AG04450 (cell line): ENCODE results near the gene SEPSECS. TPM values are rescaled to one million over a fixed set of nuclear protein-coding genes. Genes with fewer than 3 reads are reported as not detected.

Source experiments
- CTCF ChIA-PET: fragments of 300-600, 350-600 bp; formaldehyde crosslinking; extraction: SDS; loops from one replicate; lab custom pipeline; 2022; ENCODE audit warnings: antibody characterized with exemption, inconsistent platforms; lab: Charles Lee
- POLR2A ChIA-PET: fragments of 350-600 bp; formaldehyde crosslinking; extraction: SDS; loops from one replicate; lab custom pipeline; 2021; ENCODE audit warnings: antibody characterized with exemption, inconsistent platforms; lab: Yijun Ruan, JAX
- DNase-seq: peaks from one replicate; pipeline ENCODE4 v3.0.0-alpha.2; 2011; ENCODE audit warnings: low read depth, low spot score
- H3K27ac ChIP-seq: one replicate; pipeline ENCODE4 v1.5.1; 2012; ENCODE audit warnings: low read depth, low read length, control low read depth
- H3K27me3 ChIP-seq: one replicate; pipeline ENCODE4 v1.6.0; 2012; ENCODE audit warnings: low read length; ENCODE audit not compliant: control insufficient read depth, insufficient read depth
- H3K4me3 ChIP-seq: 2 replicates; pipeline ENCODE4 v1.5.1; 2011; ENCODE audit warnings: mild to moderate bottlenecking, low read depth, low read length, control low read depth
- H3K9me3 ChIP-seq: 2 replicates; pipeline ENCODE4 v1.5.1; 2012; ENCODE audit warnings: low read length; ENCODE audit not compliant: control insufficient read depth, insufficient read depth
- polyA plus RNA-seq: library from polyadenylated mRNA; depleted of rRNA; stranded (reverse); fragments of >200 nt; gene quantifications from 2 replicates; pipeline ENCODE4 v1.2.3, GENCODE V29; 2011
- TF ChIP-seq, protein P1 (sequence below): IDR thresholded peaks from 2 replicates; pipeline ENCODE4 v1.5.1; 2011; ENCODE audit warnings: low read depth, low read length, control low read depth, inconsistent platforms

The SEPSECS gene
- polyA plus RNA-seq, 1 experiment: 6.2 TPM

DNA sequence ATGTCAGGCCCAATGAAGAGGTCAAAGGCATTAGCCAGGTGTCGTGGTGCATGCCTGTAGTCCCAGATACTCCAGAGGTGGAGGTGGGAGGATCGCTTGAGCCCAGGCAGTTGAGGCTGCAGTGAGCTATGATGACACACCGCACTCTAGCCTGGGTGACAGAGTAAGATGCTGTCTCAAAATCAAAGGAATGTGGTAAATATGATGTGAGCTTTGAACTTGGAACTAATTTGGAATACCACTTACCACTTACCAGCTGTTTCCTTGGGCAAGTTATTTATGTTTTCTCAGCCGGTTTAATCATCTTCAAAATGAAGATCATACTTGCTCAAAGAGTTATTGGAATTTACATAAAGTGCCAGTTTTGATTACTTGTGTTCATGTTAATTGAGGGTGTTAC lies 23.8 kb upstream of the SEPSECS start:
- no peaks in the 10 kb centered on the region for H3K27me3 ChIP-seq
- H3K4me3 ChIP-seq: no peak overlapping the region
- CTCF ChIA-PET: interaction anchor here (1.4 kb wide), 1 partner anchor 183 kb away, joined by 3 read pairs; no protein-coding TSS in a partner anchor
- POLR2A ChIA-PET: no interaction called here
- TF ChIP-seq, protein P1, sequence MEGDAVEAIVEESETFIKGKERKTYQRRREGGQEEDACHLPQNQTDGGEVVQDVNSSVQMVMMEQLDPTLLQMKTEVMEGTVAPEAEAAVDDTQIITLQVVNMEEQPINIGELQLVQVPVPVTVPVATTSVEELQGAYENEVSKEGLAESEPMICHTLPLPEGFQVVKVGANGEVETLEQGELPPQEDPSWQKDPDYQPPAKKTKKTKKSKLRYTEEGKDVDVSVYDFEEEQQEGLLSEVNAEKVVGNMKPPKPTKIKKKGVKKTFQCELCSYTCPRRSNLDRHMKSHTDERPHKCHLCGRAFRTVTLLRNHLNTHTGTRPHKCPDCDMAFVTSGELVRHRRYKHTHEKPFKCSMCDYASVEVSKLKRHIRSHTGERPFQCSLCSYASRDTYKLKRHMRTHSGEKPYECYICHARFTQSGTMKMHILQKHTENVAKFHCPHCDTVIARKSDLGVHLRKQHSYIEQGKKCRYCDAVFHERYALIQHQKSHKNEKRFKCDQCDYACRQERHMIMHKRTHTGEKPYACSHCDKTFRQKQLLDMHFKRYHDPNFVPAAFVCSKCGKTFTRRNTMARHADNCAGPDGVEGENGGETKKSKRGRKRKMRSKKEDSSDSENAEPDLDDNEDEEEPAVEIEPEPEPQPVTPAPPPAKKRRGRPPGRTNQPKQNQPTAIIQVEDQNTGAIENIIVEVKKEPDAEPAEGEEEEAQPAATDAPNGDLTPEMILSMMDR: no peak
- H3K9me3 ChIP-seq: no peaks in the 10 kb centered on the region
- H3K27ac ChIP-seq: no peak overlapping the region
- DNase-seq: no peak

DNA sequence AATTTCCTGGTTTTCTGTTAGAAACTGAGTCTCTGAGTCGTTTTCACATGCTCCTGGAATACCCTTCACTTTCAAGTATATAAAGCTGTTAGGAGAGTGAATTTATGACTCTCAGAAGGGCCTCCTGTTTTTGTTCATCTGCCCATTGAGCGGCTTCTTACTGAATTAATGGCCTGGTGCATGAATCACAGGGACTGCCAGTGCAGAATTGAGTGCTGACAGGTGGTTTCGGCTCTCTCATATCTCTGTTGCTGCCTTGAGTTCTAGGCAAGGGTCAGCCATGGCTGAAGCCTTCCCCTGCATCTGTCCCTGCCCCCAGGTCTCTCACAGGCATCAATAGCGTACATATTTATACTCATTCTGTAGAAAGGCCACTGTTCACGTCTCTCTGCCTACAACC lies 22.7 kb upstream of the SEPSECS start:
- ChIA-PET CTCF (interaction anchor here (0.6 kb wide), 2 partner anchors 53 to 182 kb away, joined by 3 to 5 read pairs; no protein-coding TSS in a partner anchor), POLR2A (no interaction called here)
- TF ChIP-seq, protein P1: no peak
- no peak overlapping the region for H3K4me3 ChIP-seq
- H3K9me3 ChIP-seq: no peaks in the 10 kb centered on the region
- H3K27me3 ChIP-seq: no peaks in the 10 kb centered on the region
- no peak overlapping the region for H3K27ac ChIP-seq
- no peak for DNase-seq

DNA sequence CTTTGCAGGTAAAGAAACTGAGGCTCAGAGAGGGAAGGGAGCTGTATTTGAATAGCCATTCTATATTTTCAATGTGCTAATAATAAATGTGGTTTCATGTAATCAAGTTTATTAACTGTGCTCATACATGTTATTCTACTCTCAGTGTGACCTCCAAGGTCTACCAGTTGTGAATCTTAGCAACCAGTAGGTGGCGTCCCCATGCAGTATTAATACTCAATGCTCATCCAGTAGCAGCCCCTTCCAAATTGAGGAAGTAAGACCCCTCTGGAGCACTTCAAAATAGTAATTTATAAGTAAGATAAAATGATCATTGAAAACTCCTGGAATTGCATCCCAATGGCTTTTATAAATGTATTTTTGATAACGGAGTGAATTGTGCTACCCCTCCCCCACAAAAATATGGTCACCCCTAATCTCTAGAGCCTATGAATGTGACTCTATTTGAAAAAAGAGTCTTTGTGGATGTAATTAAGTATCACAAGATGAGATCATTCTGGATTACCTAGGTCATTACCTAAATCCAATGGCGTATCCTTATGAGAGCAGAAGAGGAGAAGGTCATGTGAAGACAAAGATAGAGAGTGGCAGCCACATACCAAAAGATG lies 20.4 kb upstream of the SEPSECS start:
- H3K9me3 ChIP-seq: no peaks in the 10 kb centered on the region
- H3K27ac ChIP-seq: no peak overlapping the region
- TF ChIP-seq, protein P1: peak; percentile 71
- ChIA-PET CTCF (interaction anchor here (0.5 to 3.1 kb wide), 11 partner anchors 11 to 199 kb away, joined by 3 to 47 read pairs (median 4); partner anchors contain the start of gene ZCCHC4), POLR2A (no interaction called here)
- H3K27me3 ChIP-seq: no peaks in the 10 kb centered on the region
- H3K4me3 ChIP-seq: no peak overlapping the region
- DNase-seq: no peak

DNA sequence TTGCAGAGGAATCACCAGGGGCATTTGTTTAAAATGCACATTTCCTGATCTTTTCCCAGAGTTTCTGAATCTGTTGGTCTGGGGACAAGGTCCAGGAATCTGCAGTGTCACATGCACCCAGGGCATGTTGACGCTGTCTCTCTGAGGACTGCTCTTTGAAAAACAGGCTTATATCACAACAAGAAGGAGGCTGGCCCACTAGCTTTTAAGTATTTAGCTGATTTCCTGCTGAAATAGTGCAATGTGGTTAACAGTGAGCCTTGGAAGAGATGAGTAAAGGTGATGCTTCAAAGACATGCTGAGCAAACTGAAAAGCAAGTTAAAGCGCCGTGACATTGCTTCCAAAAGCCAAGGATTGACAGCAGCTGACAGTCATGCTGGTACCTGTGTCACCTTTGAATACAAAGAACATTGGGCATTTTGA lies 18.6 kb upstream of the SEPSECS start:
- Histone ChIP-seq H3K4me3 (no peak overlapping the region), H3K9me3 (no peaks in the 10 kb centered on the region), H3K27ac (no peak overlapping the region), H3K27me3 (no peaks in the 10 kb centered on the region)
- DNase-seq: no peak
- CTCF ChIA-PET: interaction anchor here (3.1 kb wide), 1 partner anchor 188 kb away, joined by 47 read pairs; no protein-coding TSS in a partner anchor
- POLR2A ChIA-PET: no interaction called here
- TF ChIP-seq, protein P1: no peak

DNA sequence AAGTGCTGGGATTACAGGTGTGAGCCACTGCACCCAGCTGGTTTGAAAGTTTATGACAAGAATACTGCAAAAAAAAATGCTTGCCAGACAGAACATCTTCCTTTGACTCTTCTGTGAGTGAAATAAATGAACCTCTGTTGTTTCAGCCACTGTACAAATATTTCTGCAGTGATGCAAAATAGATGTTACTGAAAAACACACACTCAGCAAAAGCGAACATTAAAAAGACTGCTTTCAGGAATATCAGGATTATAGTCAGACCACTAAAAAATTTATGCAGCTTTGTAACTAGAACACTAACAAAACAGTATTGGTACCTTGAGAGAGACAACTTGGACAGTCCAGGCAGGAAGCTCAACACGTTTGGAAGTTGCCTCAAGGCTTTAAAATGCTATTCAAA lies 16.9 kb upstream of the SEPSECS start:
- no peak overlapping the region for H3K27ac ChIP-seq
- H3K4me3 ChIP-seq: no peak overlapping the region
- CTCF ChIA-PET: interaction anchor here (1.7 to 2.5 kb wide), 2 partner anchors 135 to 190 kb away, joined by 5 to 12 read pairs; partner anchors contain the start of gene ZCCHC4
- POLR2A ChIA-PET: no interaction called here
- TF ChIP-seq, protein P1: no peak
- no peaks in the 10 kb centered on the region for H3K9me3 ChIP-seq
- no peaks in the 10 kb centered on the region for H3K27me3 ChIP-seq
- DNase-seq: no peak
